NCI-H1930 (cell line): ENCODE measurements around the gene GOT1.

Source experiments
- DNase-seq, 2 experiments: peaks; one replicate each; lab custom pipeline; 2025; lab: John Stamatoyannopoulos, UW

Gene GOT1

GRCh38 chr10:99433378-99434020 is 3.1 kb upstream of the GOT1 start:
- no peak for DNase-seq

- DNase-seq, result no peak
These were observed 2.5 kb upstream of the GOT1 start for GRCh38 chr10:99432881-99433280.

DNA sequence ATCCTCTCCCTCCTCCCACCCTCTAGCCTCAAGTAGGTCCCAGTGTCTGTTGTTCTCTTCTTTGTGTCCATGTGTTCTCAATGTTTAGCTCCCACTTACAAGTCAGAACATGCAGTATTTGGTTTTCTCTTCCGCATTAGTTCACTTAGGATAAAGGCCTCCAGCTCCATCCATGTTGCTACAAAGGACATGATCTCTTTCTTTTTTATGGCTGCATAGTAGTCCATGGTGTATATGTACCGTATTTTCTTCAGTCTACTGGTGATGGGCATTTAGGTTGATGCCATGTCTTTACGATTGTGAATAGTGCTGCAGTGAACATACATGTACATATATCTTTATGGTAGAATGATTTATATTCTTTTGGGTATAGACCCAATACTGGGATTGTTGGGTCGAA is 1.6 kb upstream of the GOT1 start:
- DNase-seq, result no peak

DNA sequence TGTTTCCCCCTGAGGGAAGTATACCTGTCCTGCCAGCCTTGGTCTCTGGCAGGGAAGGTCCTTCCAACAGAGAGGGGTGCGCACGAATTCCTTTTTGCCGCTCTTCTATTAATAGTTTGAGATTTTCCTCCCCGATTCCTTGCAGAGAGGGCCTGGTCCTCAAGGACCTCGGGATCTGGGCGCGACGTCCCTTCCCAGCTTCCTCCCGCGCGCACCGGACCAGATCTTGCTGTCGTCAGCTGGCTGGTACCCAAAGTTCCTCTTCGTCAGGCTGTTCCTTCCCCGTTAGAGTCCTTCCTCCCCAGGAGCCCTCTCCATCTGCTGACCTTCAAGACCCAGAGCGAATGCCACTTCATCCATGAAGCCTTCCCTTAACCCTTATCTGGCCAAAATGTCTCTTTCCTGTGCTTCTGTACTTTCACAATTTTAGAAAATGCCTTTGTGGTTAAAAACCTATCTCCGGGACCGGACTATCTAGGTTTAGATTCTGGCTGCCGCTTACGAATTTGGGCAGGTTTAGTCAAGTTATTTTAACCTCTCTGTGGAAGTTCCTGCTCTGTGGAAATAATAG is 851 bp upstream of the GOT1 start:
- no peak for DNase-seq

GRCh38 chr10:99430116-99430450 is 341 bp downstream of the GOT1 start:
- no peak for DNase-seq

GRCh38 chr10:99429517-99430095 is 818 bp downstream of the GOT1 start:
- DNase-seq, result no peak

DNA sequence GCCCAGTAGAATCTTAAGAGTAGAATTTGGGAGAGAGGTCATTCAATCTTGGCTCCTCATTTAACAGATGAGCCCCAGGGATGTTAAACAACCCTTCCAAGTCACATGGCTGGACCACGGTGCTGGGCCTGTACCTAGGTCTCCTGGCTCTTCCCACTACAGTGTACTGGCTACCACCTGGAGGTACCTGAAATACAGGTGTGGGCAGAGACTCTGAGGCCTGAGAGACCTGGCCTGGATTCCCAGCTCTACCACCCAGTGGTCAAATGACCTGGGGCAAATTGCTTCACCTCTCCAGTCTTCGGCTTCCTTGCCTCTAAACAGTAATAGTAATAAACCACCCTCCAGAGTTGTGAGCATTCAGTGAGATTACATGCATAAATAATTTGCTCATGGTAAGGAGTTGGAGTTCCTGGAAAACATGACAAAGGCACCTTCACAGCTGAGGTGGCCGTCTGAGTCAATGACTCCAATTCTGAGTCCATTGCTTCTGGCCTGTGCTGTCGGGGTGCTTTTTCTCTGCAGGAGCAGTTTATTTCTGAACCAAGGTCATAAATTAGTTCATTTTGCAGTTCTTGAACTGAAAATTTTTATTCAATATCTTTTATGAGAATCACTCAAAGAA is 2.7 kb downstream of the GOT1 start:
- DNase-seq, result no peak

DNA sequence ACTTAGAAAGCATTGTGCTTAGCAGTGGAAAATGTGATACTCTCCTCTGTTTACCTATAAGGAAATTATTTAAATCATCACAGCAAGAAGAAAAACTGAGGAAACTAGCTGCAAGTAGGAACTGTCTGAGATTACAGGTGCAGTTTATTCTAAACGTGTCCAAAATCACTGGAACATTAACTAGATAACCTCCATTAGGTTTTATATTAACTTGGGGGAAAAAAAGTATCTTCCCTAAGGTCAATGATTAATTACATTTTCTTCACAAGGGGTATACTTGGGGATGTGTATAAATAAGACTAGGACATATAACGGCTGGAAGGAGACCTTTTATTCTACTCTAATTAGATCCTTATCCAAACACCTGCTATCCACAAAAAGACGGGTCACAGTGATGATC is 3.7 kb downstream of the GOT1 start:
- DNase-seq, result no peak

DNA sequence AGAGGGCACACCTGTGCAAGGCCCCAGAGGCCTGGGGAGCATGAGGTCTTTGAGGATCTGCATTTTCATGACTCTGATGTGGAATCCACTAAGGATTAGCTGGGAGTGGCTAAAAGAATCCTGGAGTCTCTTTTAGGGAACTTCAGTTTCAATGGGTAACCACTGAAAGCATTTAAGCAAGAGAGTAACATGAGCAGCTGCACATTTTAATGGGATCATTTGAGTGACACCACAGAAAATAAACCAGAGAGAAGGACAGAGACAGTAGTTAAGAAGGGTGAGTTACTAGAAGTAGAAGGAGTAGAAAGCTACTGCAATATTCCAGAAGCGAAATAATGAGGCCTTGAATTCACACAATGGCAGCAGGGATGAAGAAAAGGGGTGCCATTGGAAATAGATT is 5.2 kb downstream of the GOT1 start:
- DNase-seq, result no peak

GRCh38 chr10:99424656-99425055 is 5.8 kb downstream of the GOT1 start:
- no peak for DNase-seq

DNA sequence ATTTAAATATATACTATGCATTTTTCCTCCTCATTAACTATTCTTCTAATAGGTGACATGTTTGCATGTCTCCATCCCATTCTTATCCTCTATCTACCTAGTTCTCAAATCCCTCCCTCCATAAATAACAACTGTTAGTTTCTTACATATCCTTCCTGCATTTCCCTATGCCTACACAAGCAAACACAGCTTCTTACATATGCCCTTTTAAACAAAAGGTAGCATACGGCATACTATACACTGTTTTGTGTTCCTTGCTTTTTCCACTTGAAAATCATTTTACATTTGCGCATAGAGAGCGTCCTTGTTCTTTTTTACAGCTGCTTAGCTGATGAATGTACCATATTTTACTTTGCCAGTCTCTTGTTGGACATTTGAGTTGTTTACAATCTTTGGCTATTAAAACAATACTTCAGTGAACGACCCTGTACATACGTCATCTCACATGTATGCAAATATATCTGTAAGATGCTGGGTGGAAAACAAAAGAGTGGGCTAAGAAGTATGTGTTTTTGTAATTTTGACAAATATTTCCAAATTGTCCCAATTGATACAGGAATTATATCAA is 7.8 kb downstream of the GOT1 start:
- DNase-seq, result no peak

GRCh38 chr10:99421233-99421739 is 9.1 kb downstream of the GOT1 start:
- no peak for DNase-seq

- DNase-seq, result no peak
These were observed 10.7 kb downstream of the GOT1 start for GRCh38 chr10:99419688-99420087.

GRCh38 chr10:99418910-99419624 is 11.4 kb downstream of the GOT1 start:
- no peak for DNase-seq

- DNase-seq, result no peak
These were observed 18.3 kb downstream of the GOT1 start for GRCh38 chr10:99412099-99412498.

DNA sequence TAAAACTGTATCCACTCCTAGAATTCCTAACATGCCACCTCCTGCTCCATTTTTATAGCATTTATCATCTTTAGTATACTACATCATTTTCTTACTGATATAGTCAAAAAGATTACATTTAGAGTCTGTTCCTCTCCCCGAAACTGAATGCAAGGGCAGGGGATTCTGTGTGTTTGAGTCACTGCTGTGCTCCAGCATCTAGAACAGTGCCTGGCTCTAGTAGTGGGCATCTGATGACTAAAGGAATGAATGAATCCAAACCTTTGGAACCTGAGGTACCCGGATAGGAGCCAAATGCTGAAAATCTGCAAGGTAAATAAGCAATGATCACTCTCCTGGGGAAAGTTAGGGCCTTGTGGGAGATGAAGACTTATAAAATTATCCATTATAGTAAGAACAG is 18.9 kb downstream of the GOT1 start:
- no peak for DNase-seq

- DNase-seq, result no peak
These were observed 19.5 kb downstream of the GOT1 start for GRCh38 chr10:99410876-99411275.

DNA sequence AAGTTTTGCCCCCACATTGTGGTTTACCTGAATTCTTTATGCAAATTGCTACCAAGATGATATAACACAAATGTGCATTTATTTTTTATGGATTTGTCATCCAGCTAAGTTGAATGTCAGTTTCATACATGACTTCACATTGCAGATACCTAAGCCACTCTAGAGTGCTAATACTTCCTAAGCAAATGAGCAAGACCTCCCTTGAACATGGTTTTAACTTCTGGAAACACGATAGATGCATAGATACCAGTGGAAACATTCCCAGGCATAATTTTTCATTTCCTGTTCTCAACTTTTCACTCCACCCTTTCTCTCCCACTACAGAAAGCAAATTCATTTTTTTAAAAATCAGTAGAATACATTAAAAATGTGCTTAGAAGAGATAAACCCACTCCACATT is 20.3 kb downstream of the GOT1 start:
- DNase-seq, result no peak

DNA sequence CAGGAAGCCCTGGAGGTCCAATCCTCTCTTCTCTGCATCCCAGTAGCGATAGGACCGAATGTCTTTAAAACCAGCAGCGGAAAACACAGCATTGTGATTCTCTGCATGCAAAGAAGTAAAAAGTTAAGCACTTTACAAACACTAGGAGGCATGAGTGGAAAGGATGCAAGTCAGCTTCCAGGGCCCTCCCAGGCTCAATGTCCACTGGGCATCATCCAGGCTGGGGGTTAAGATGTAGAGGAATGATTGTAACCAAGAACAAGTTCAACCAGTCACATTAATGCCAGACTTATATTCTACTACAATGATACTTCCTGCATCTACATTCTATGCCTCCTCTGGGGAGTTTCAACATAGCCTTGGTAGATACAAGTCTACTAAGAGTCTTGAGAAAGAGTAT is 24.3 kb downstream of the GOT1 start:
- DNase-seq, result no peak

- DNase-seq, result no peak
These were observed 26.8 kb downstream of the GOT1 start for GRCh38 chr10:99403674-99404073.

- DNase-seq, result no peak
These were observed 30.8 kb downstream of the GOT1 start for GRCh38 chr10:99399664-99400063.

DNA sequence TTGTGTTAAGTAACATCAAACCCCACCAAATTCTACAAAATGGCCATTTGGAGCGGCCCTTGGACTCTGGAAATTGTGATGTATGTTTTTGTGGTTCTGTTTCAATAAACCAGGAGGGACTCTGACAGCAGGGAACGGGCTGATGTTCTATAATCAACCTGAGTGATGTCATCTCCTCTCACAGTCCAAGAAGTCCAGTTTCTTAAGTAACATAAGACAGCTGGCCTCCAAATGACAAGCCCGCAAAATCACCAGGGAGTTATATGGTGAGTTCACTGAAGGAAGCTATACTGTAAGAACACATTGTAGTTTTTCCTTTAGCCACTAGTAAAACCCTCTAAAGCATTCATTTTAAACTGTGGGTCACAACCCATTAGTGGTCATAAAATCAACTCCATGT is 34.0 kb downstream of the GOT1 start:
- no peak for DNase-seq
